Left ventricle myocardium inferior (tissue), 1 donor: ENCODE data around the gene KIRREL1. TPM values are rescaled to one million over a fixed set of nuclear protein-coding genes. Genes with fewer than 3 reads are reported as not detected.

Source experiments
- DNase-seq: peaks from one replicate; pipeline ENCODE4 v3.0.0-alpha.2; 2020
- H3K27ac ChIP-seq: fragments of 200-600 bp; replicated peaks from 2 replicates; pipeline ENCODE4 v1.8.0; 2021
- H3K27me3 ChIP-seq: fragments of 200-600 bp; 2 replicates; pipeline ENCODE4 v1.8.0; 2021; ENCODE audit warnings: low read depth
- H3K36me3 ChIP-seq: fragments of 200-600 bp; 2 replicates; pipeline ENCODE4 v1.8.0; 2021
- H3K4me1 ChIP-seq: fragments of 200-600 bp; 2 replicates; pipeline ENCODE4 v1.8.0; 2021
- H3K4me3 ChIP-seq: fragments of 200-600 bp; 2 replicates; pipeline ENCODE4 v1.8.0; 2021; ENCODE audit warnings: mild to moderate bottlenecking, moderate library complexity
- H3K9me3 ChIP-seq: fragments of 200-600 bp; replicated peaks from 2 replicates; pipeline ENCODE4 v1.8.0; 2021
- CTCF ChIP-seq: fragments of 200-600 bp; IDR thresholded peaks from 2 replicates; pipeline ENCODE4 v1.8.0; 2021; ENCODE audit warnings: antibody characterized with exemption, mild to moderate bottlenecking, borderline replicate concordance
- intact Hi-C: fragments of 100-400 bp; cut with micrococcal nuclease; formaldehyde crosslinking; loops from one replicate; pipeline ENCODE4 v1.11.0; 2022
- total RNA-seq: library from RNA; stranded (reverse); fragmentation: NEBNext Ultra II Directional; extraction: Animal tissue kit (Norgen Biotek cat#: 25700); gene quantifications from one replicate; pipeline ENCODE4 v1.2.1, GENCODE V29; 2021
- donor health status: DM: no; HTN: yes; CAD: no; lungs with severe emphysema.

The KIRREL1 gene
- total RNA-seq, 1 donor from 2014 or later, result 7.3 TPM

GRCh38 chr1:158147401-158147800, 154.0 kb downstream of the KIRREL1 start:
- no peaks in the 10 kb centered on the region for H3K27me3 ChIP-seq
- TF ChIP-seq CTCF, result no peak
- DNase-seq, result no peak
- peak overlapping the region; percentile 87 for H3K27ac ChIP-seq
- no peaks in the 10 kb centered on the region for H3K9me3 ChIP-seq
- H3K36me3 ChIP-seq, result no peaks in the 10 kb centered on the region
- peaks cover 57% of the 10 kb centered on the region for H3K4me1 ChIP-seq
- H3K4me3 ChIP-seq, result peak overlapping the region; percentile 26
- intact Hi-C loops, result no loop called here

- Histone ChIP-seq H3K4me1 (peaks cover 57% of the 10 kb centered on the region), H3K27me3 (no peaks in the 10 kb centered on the region), H3K4me3 (peak overlapping the region; percentile 26), H3K9me3 (no peaks in the 10 kb centered on the region), H3K36me3 (no peaks in the 10 kb centered on the region), H3K27ac (peak overlapping the region; percentile 87)
- TF ChIP-seq CTCF, result no peak
- intact Hi-C loops, result no loop called here
- no peak for DNase-seq
These were observed 154.4 kb downstream of the KIRREL1 start for GRCh38 chr1:158147869-158148268.

GRCh38 chr1:158148468-158148867, 155.0 kb downstream of the KIRREL1 start:
- peaks cover 57% of the 10 kb centered on the region for H3K4me1 ChIP-seq
- no peak for TF ChIP-seq CTCF

GRCh38 chr1:158149175-158149574, 155.7 kb downstream of the KIRREL1 start:
- no peaks in the 10 kb centered on the region for H3K9me3 ChIP-seq
- H3K27me3 ChIP-seq, result no peaks in the 10 kb centered on the region
- intact Hi-C loops, result no loop called here
- DNase-seq, result peak; percentile 33
- H3K36me3 ChIP-seq, result no peaks in the 10 kb centered on the region
- peak overlapping the region; percentile 87 for H3K27ac ChIP-seq
- peaks cover 57% of the 10 kb centered on the region for H3K4me1 ChIP-seq
- no peak for TF ChIP-seq CTCF
- H3K4me3 ChIP-seq, result peak overlapping the region; percentile 63

More at GRCh38 chr1:158148468-158148867, 155.0 kb downstream of the KIRREL1 start:
- H3K27ac ChIP-seq, result peak overlapping the region; percentile 87
- H3K27me3 ChIP-seq, result no peaks in the 10 kb centered on the region
- H3K9me3 ChIP-seq, result no peaks in the 10 kb centered on the region
- no peaks in the 10 kb centered on the region for H3K36me3 ChIP-seq
- intact Hi-C loops, result no loop called here
- no peak for DNase-seq
- H3K4me3 ChIP-seq, result no peak overlapping the region

Other genes starting within 250 kb of the KIRREL1 start
- not detected for gene FCRL2, start 216.5 kb upstream of the KIRREL1 start, total RNA-seq
- not detected for gene FCRL1, start 173.5 kb upstream of the KIRREL1 start, total RNA-seq
- 0.52 TPM for gene CD5L, start 151.8 kb upstream of the KIRREL1 start, total RNA-seq
- gene CD1D, start 187.2 kb downstream of the KIRREL1 start, total RNA-seq, result 1.4 TPM